Vagina (tissue), 2 donors: ENCODE measurements around the gene TRMT2A. TPM values are rescaled to one million over a fixed set of nuclear protein-coding genes. Genes with fewer than 3 reads are reported as not detected.

ENCODE experiments used
- DNase-seq, 2 donors: peaks; one replicate each; pipeline ENCODE4 v3.0.0-alpha.2; 2017; ENCODE audit errors: extremely low spot score in 2 of 2
- H3K27ac ChIP-seq: fragments of 200-600 bp; sonication (generic); one replicate; pipeline ENCODE4 v1.5.1; 2019
- H3K27me3 ChIP-seq: fragments of 200-600 bp; sonication (generic); one replicate; pipeline ENCODE4 v1.5.1; 2019
- H3K36me3 ChIP-seq, 2 donors: fragments of 200-600 bp; sonication (generic); one replicate each; pipeline ENCODE4 v1.5.1; 2017 to 2019
- H3K4me1 ChIP-seq: fragments of 200-600 bp; sonication (generic); one replicate; pipeline ENCODE4 v1.5.1; 2019
- H3K4me3 ChIP-seq, 2 donors: fragments of 200-600 bp; sonication (generic); 1 replicate in 1 of 2; 2 replicates in 1 of 2; pipeline ENCODE4 v1.5.1; 2016 to 2019
- H3K9me3 ChIP-seq: fragments of 200-600 bp; sonication (generic); one replicate; pipeline ENCODE4 v1.5.1; 2019
- POLR2A ChIP-seq, 2 donors: fragments of 450-650 bp; IDR thresholded peaks; one replicate each; pipeline ENCODE4 v1.6.1; 2017; ENCODE audit warnings: antibody characterized with exemption in 2 of 2, mild to moderate bottlenecking in 2 of 2, moderate library complexity in 2 of 2
- POLR2AphosphoS5 ChIP-seq, 2 donors: sonication (generic); formaldehyde crosslinking; IDR thresholded peaks; one replicate each; pipeline ENCODE4 v1.9.0; 2017; ENCODE audit warnings: antibody characterized with exemption in 2 of 2, mild to moderate bottlenecking in 2 of 2, low read depth in 1 of 2; ENCODE audit not compliant: insufficient read depth in 1 of 2
- intact Hi-C: fragments of 100-400 bp; cut with DNase I; formaldehyde crosslinking; loops from one replicate; pipeline ENCODE4 v1.15.1; 2023
- total RNA-seq: library from RNA; depleted of rRNA; stranded (reverse); fragments of >200 nt; gene quantifications from one replicate; pipeline ENCODE4 v1.2.3, GENCODE V29; 2016
- TF ChIP-seq, protein P1 (sequence below), 3 experiments: fragments of 450-650 bp in 2 of 3; fragments of 200-600 bp in 1 of 3; sonication (generic) in 1 of 3; IDR thresholded peaks; one replicate each; pipeline ENCODE4 v1.5.1; 2017 to 2019; ENCODE audit warnings: antibody characterized with exemption in 3 of 3, mild to moderate bottlenecking in 2 of 3, moderate library complexity in 2 of 3

The TRMT2A gene
- total RNA-seq, 1 donor from 2014 or later, result 66.5 TPM

- TF ChIP-seq POLR2A (IDR thresholded peaks at IDR 0.05), result no peak
- TF ChIP-seq, protein P1, sequence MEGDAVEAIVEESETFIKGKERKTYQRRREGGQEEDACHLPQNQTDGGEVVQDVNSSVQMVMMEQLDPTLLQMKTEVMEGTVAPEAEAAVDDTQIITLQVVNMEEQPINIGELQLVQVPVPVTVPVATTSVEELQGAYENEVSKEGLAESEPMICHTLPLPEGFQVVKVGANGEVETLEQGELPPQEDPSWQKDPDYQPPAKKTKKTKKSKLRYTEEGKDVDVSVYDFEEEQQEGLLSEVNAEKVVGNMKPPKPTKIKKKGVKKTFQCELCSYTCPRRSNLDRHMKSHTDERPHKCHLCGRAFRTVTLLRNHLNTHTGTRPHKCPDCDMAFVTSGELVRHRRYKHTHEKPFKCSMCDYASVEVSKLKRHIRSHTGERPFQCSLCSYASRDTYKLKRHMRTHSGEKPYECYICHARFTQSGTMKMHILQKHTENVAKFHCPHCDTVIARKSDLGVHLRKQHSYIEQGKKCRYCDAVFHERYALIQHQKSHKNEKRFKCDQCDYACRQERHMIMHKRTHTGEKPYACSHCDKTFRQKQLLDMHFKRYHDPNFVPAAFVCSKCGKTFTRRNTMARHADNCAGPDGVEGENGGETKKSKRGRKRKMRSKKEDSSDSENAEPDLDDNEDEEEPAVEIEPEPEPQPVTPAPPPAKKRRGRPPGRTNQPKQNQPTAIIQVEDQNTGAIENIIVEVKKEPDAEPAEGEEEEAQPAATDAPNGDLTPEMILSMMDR (IDR thresholded peaks at IDR 0.05), result no peak
- no peak for TF ChIP-seq POLR2AphosphoS5 (IDR thresholded peaks at IDR 0.05; ENCODE audit: insufficient read depth in 1 of 2, low read depth in 1 of 2)
- Histone ChIP-seq H3K4me1 (peaks cover 30% of the 10 kb centered on the region), H3K4me3 (no peak overlapping the region), H3K36me3 (peaks cover 0 to 28% of the 10 kb centered on the region in 2 donors), H3K27ac (no peak overlapping the region), H3K27me3 (no peaks in the 10 kb centered on the region), H3K9me3 (no peaks in the 10 kb centered on the region)
- DNase-seq, result no peak
- intact Hi-C loops, result no loop called here
These were observed 12.1 kb upstream of the TRMT2A start for GRCh38 chr22:20128902-20129746.

DNA sequence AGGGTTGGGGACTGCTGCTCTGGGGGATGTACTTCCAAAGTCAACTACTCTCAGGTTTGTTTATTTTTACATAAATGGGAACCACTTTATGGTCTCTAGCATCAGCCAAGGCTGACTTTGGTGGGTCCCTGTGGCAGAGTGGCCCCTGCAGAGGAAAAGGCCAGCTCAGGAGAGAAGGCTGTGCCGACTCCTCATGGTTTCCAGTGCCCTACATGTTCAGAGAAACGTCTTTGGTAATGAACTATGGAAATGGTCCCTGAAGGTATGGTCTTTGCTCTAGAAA lies 11.5 kb upstream of the TRMT2A start:
- Histone ChIP-seq H3K27me3 (no peaks in the 10 kb centered on the region), H3K9me3 (no peaks in the 10 kb centered on the region), H3K36me3 (peaks cover 0 to 32% of the 10 kb centered on the region in 2 donors), H3K4me1 (peaks cover 24% of the 10 kb centered on the region), H3K4me3 (no peak overlapping the region), H3K27ac (no peak overlapping the region)
- intact Hi-C loops, result no loop called here
- TF ChIP-seq POLR2A (IDR thresholded peaks at IDR 0.05) (no peak), POLR2AphosphoS5 (IDR thresholded peaks at IDR 0.05; ENCODE audit: insufficient read depth in 1 of 2, low read depth in 1 of 2) (no peak)
- TF ChIP-seq, protein P1 (IDR thresholded peaks at IDR 0.05), result no peak
- no peak for DNase-seq

DNA sequence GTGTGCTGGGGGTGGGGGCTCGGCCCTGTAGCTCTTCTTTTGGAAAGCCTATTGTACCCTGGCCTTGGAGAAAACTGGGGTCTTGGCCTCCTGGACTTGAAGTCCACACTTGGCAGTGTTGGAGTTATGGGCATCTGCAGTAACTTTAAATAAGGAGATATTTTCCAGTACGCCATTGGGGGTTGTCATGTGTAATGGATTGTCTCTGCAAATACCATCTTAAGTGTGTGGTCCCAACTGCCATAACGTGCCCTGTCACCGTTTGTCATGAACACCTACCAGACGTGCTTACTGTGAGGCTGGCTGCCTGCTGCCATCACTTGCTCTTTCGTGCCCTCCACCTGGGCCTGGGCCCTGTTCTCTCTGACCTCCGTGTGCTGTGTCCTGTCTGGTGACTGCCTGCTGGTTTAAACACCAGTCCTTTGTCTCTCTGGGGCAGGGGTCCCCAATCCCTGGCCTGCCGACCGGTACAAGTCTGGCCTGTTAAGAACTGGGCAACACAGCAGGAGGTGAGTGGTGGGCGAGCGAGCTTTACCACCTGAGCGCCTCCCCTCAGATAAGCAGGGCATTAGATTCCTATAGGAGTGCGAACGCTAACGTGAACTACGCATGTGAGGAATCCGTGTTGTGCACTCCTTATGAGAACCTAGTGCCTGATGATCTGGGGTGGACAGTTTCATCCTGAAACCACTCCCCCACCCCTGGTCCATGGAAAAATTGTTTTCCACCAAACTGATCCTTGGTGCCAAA lies 11.0 kb upstream of the TRMT2A start:
- TF ChIP-seq POLR2AphosphoS5 (IDR thresholded peaks at IDR 0.05; ENCODE audit: insufficient read depth in 1 of 2, low read depth in 1 of 2) (no peak), POLR2A (IDR thresholded peaks at IDR 0.05) (no peak)
- TF ChIP-seq, protein P1 (IDR thresholded peaks at IDR 0.05), result no peak
- peaks cover 0 to 32% of the 10 kb centered on the region in 2 donors for H3K36me3 ChIP-seq
- no peak overlapping the region for H3K27ac ChIP-seq
- H3K4me3 ChIP-seq, result no peak overlapping the region
- no peaks in the 10 kb centered on the region for H3K9me3 ChIP-seq
- H3K4me1 ChIP-seq, result peaks cover 19% of the 10 kb centered on the region
- no peak for DNase-seq
- intact Hi-C loops, result no loop called here
- H3K27me3 ChIP-seq, result no peaks in the 10 kb centered on the region

DNA sequence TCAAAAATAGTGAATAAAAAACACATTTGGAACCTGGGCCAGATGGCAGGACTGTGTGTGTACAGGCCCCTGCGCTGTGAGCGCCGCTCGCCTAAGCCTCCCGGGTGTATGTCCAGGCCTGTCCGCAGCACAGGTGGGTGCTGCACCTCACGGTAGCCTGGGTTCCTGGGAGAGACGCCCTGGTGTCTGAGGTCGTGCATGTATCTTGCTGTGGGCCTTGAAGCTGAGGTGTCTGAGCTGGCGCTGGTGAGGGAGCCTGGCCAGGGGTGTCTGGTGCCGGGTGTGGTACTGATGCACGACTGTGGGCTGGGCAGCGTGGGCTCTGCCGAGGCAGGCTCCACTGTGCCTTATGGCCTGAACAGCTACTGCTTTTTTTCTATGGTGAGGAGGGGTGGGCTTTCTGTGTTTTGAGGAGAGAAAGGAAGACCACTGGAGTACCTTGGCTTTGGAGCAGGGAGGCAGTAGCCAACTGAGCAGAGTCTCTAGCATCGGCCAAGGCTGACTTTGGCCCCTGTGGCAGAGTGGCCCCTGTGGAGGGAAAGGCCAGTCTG lies 10.4 kb upstream of the TRMT2A start:
- H3K27me3 ChIP-seq, result no peaks in the 10 kb centered on the region
- no peak for DNase-seq
- peaks cover 0 to 33% of the 10 kb centered on the region in 2 donors for H3K36me3 ChIP-seq
- no peak overlapping the region for H3K4me3 ChIP-seq
- no peak overlapping the region for H3K27ac ChIP-seq
- H3K9me3 ChIP-seq, result no peaks in the 10 kb centered on the region
- intact Hi-C loops, result no loop called here
- TF ChIP-seq POLR2AphosphoS5 (IDR thresholded peaks at IDR 0.05; ENCODE audit: insufficient read depth in 1 of 2, low read depth in 1 of 2) (no peak), POLR2A (IDR thresholded peaks at IDR 0.05) (no peak)
- TF ChIP-seq, protein P1 (IDR thresholded peaks at IDR 0.05), result no peak
- peaks cover 13% of the 10 kb centered on the region for H3K4me1 ChIP-seq
